ENCODE measurements around the gene POU5F1.

DNA sequence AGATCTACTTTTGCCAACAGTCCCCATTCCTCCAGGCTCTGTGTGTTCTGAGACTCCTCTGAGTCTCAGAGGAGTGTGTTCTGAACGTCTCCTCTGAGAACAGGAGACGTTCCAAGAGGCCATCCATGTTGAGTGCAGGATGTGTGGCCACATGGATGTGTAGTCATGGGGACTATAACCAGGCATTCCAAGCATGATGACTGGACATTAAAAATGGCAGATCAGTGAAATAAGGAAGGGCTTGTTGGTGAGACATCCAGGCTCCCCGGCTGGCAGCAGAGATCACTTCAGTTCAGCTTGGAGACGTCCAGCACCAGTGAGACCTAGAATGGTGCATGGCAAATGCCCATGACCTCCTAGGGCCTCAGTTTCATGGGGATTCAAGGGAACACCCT lies 34.3 kb upstream of the POU5F1 start:
- TF ChIP-seq, protein P1, sequence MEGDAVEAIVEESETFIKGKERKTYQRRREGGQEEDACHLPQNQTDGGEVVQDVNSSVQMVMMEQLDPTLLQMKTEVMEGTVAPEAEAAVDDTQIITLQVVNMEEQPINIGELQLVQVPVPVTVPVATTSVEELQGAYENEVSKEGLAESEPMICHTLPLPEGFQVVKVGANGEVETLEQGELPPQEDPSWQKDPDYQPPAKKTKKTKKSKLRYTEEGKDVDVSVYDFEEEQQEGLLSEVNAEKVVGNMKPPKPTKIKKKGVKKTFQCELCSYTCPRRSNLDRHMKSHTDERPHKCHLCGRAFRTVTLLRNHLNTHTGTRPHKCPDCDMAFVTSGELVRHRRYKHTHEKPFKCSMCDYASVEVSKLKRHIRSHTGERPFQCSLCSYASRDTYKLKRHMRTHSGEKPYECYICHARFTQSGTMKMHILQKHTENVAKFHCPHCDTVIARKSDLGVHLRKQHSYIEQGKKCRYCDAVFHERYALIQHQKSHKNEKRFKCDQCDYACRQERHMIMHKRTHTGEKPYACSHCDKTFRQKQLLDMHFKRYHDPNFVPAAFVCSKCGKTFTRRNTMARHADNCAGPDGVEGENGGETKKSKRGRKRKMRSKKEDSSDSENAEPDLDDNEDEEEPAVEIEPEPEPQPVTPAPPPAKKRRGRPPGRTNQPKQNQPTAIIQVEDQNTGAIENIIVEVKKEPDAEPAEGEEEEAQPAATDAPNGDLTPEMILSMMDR (IDR thresholded peaks at IDR 0.05; ENCODE audit: low read depth, low read length): no peak
- TF ChIP-seq POLR2A (IDR thresholded peaks at IDR 0.05; ENCODE audit: extremely low read depth, insufficient read length): no peak
- TF ChIP-seq MYC (IDR thresholded peaks at IDR 0.05; ENCODE audit: low read depth, low read length): no peak

Measured in NB4 (cell line).